IMR-90 (cell line): ENCODE data around the gene ATP6V0E2. TPM values are rescaled to one million over a fixed set of nuclear protein-coding genes. Genes with fewer than 3 reads are reported as not detected.

Experiments
- ATAC-seq: fragments of 200-7000 bp; cut with Tn5 transposase; 2 replicates; pipeline ENCODE4 v1.9.1; 2020; ENCODE audit warnings: low read depth, mild to moderate bottlenecking, moderate library complexity
- BruUV-seq: library from RNA; stranded (reverse); fragments of 400-500 nt; replicated peaks from 2 replicates; lab custom pipeline; 2021; lab: Mats Ljungman, UMichigan
- CTCF ChIA-PET: fragments of 300-600 bp; formaldehyde crosslinking; extraction: SDS; loops from one replicate; lab custom pipeline; 2021; ENCODE audit warnings: antibody characterized with exemption; lab: Yijun Ruan, JAX
- POLR2A ChIA-PET: fragments of 300-600 bp; sonication (Branson Sonifier 250); formaldehyde crosslinking; loops from one replicate; lab custom pipeline; 2022; ENCODE audit warnings: antibody characterized with exemption; ENCODE audit not compliant: unreplicated experiment; lab: Charles Lee
- DNase-seq: peaks from one replicate; pipeline ENCODE4 v3.0.0; 2013
- H2AFZ ChIP-seq: replicated peaks from 2 replicates; pipeline ENCODE3; 2013; ENCODE audit warnings: low read length, mild to moderate bottlenecking; ENCODE audit not compliant: poor library complexity
- H2AK5ac ChIP-seq: 2 replicates; pipeline ENCODE4 v1.6.1; 2013; ENCODE audit warnings: low read depth, low read length, inconsistent platforms
- H2AK9ac ChIP-seq: replicated peaks from 2 replicates; pipeline ENCODE3; 2013; ENCODE audit warnings: mild to moderate bottlenecking, low read depth, low read length, moderate library complexity; ENCODE audit not compliant: poor library complexity
- H2BK120ac ChIP-seq: 2 replicates; pipeline ENCODE4 v1.6.1; 2013; ENCODE audit warnings: low read depth, low read length, inconsistent platforms
- H2BK15ac ChIP-seq: 3 replicates; pipeline ENCODE4 v1.6.1; 2013; ENCODE audit warnings: low read depth, low read length, inconsistent platforms
- H2BK20ac ChIP-seq: 2 replicates; pipeline ENCODE4 v1.6.1; 2013; ENCODE audit warnings: low read depth, mild to moderate bottlenecking, inconsistent platforms, low read length, moderate library complexity
- H2BK5ac ChIP-seq: 2 replicates; pipeline ENCODE4 v1.6.1; 2013; ENCODE audit warnings: mild to moderate bottlenecking, low read depth, low read length, inconsistent platforms; ENCODE audit not compliant: poor library complexity, severe bottlenecking
- H3K14ac ChIP-seq: replicated peaks from 2 replicates; pipeline ENCODE4 v1.6.1; 2013; ENCODE audit warnings: low read depth, low read length, inconsistent platforms
- H3K18ac ChIP-seq: 2 replicates; pipeline ENCODE4 v1.6.1; 2013; ENCODE audit warnings: low read depth, low read length, control low read depth
- H3K23ac ChIP-seq: 2 replicates; pipeline ENCODE4 v1.6.1; 2013; ENCODE audit warnings: low read depth, low read length, inconsistent platforms
- H3K27ac ChIP-seq: 2 replicates; pipeline ENCODE4 v1.5.1; 2013; ENCODE audit warnings: mild to moderate bottlenecking, control low read depth, low read length; ENCODE audit not compliant: insufficient read depth
- H3K27me3 ChIP-seq: 2 replicates; pipeline ENCODE4 v1.6.1; 2013; ENCODE audit warnings: low read length; ENCODE audit not compliant: control insufficient read depth, insufficient read depth
- H3K36me3 ChIP-seq: 2 replicates; pipeline ENCODE4 v1.6.1; 2013; ENCODE audit warnings: low read length, mixed read lengths; ENCODE audit not compliant: control insufficient read depth, insufficient read depth
- H3K4ac ChIP-seq: 2 replicates; pipeline ENCODE4 v1.6.1; 2013; ENCODE audit warnings: low read depth, low read length, inconsistent platforms
- H3K4me1 ChIP-seq: 2 replicates; pipeline ENCODE4 v1.6.1; 2013; ENCODE audit warnings: low read length, mixed read lengths; ENCODE audit not compliant: control insufficient read depth, insufficient read depth
- H3K4me2 ChIP-seq: 2 replicates; pipeline ENCODE4 v1.6.1; 2013; ENCODE audit warnings: low read depth, mild to moderate bottlenecking, control low read depth, low read length, moderate library complexity
- H3K4me3 ChIP-seq: 2 replicates; pipeline ENCODE4 v1.5.1; 2013; ENCODE audit warnings: low read depth, mild to moderate bottlenecking, control low read depth, low read length, moderate library complexity; ENCODE audit not compliant: insufficient read depth
- H3K56ac ChIP-seq: 2 replicates; pipeline ENCODE4 v1.6.1; 2013; ENCODE audit warnings: low read length, inconsistent platforms; ENCODE audit not compliant: insufficient read depth; ENCODE audit errors: extremely low read depth
- H3K79me1 ChIP-seq, 2 experiments: 2 replicates each; pipeline ENCODE4 v1.6.1; 2013; ENCODE audit warnings: low read length in 2 of 2, inconsistent platforms in 1 of 2, low read depth in 1 of 2
- H3K9ac ChIP-seq: 2 replicates; pipeline ENCODE4 v1.6.1; 2013; ENCODE audit warnings: low read depth, low read length, control low read depth
- H3K9me1 ChIP-seq: 2 replicates; pipeline ENCODE4 v1.6.1; 2013; ENCODE audit warnings: low read length, inconsistent platforms; ENCODE audit not compliant: insufficient read depth
- H3K9me3 ChIP-seq: 2 replicates; pipeline ENCODE4 v1.6.1; 2013; ENCODE audit warnings: low read length; ENCODE audit not compliant: control insufficient read depth, insufficient read depth
- H4K20me1 ChIP-seq: 2 replicates; pipeline ENCODE4 v1.6.1; 2013; ENCODE audit warnings: low read length, inconsistent platforms; ENCODE audit not compliant: insufficient read depth
- H4K5ac ChIP-seq: 2 replicates; pipeline ENCODE4 v1.6.1; 2013; ENCODE audit warnings: mild to moderate bottlenecking, low read depth, low read length, control low read depth
- H4K8ac ChIP-seq, 2 experiments: 2 replicates each; pipeline ENCODE4 v1.6.1; 2013; ENCODE audit warnings: low read depth in 2 of 2, low read length in 2 of 2, control low read depth in 1 of 2, inconsistent platforms in 1 of 2
- H4K91ac ChIP-seq: 2 replicates; pipeline ENCODE4 v1.6.1; 2013; ENCODE audit warnings: low read depth, low read length, inconsistent platforms; ENCODE audit not compliant: insufficient read depth
- BHLHE40 ChIP-seq: fragments of 150-350 bp; IDR thresholded peaks from 2 replicates; pipeline ENCODE4 v1.6.1; 2016; ENCODE audit warnings: mild to moderate bottlenecking, low read depth, low read length
- CEBPB ChIP-seq: IDR thresholded peaks from 2 replicates; pipeline ENCODE4 v1.6.1; 2012; ENCODE audit warnings: low read depth, low read length, improper control_type of control experiment
- CHD1 ChIP-seq: IDR thresholded peaks from 2 replicates; pipeline ENCODE4 v1.6.1; 2012; ENCODE audit warnings: low read depth, low read length, improper control_type of control experiment
- FOS ChIP-seq: fragments of 150-350 bp; IDR thresholded peaks from 2 replicates; pipeline ENCODE4 v1.6.1; 2016; ENCODE audit warnings: low read depth, low read length
- MAFK ChIP-seq: IDR thresholded peaks from 2 replicates; pipeline ENCODE4 v1.6.1; 2012; ENCODE audit warnings: low read depth, low read length, improper control_type of control experiment
- MAZ ChIP-seq: IDR thresholded peaks from 2 replicates; pipeline ENCODE4 v1.6.1; 2012; ENCODE audit warnings: low read depth, mild to moderate bottlenecking, low read length, improper control_type of control experiment, moderate library complexity, borderline replicate concordance
- MXI1 ChIP-seq: IDR thresholded peaks from 2 replicates; pipeline ENCODE4 v1.6.1; 2012; ENCODE audit warnings: low read depth, mild to moderate bottlenecking, low read length, moderate library complexity, borderline replicate concordance
- NFE2L2 ChIP-seq: fragments of 150-350 bp; IDR thresholded peaks from 2 replicates; pipeline ENCODE4 v1.6.1; 2016; ENCODE audit warnings: low read depth, mild to moderate bottlenecking, low read length
- POLR2A ChIP-seq: IDR thresholded peaks from 2 replicates; pipeline ENCODE4 v1.6.1; 2012; ENCODE audit warnings: mild to moderate bottlenecking, low read depth, low read length
- RAD21 ChIP-seq: IDR thresholded peaks from 2 replicates; pipeline ENCODE4 v1.6.1; 2012; ENCODE audit warnings: low read length, improper control_type of control experiment
- RFX5 ChIP-seq: IDR thresholded peaks from 2 replicates; pipeline ENCODE4 v1.8.0; 2012; ENCODE audit warnings: low read depth, mild to moderate bottlenecking, low read length, moderate library complexity
- SMC3 ChIP-seq: fragments of 150-350 bp; IDR thresholded peaks from 2 replicates; pipeline ENCODE4 v1.6.1; 2016; ENCODE audit warnings: low read depth, mild to moderate bottlenecking, antibody characterized with exemption, low read length, moderate library complexity
- WGBS, 2 experiments: methylation state at CpG; one replicate each; pipeline versions ENCODE4 v1.1.5 to v1.1.7; 2013; ENCODE audit warnings: missing lambda C conversion rate in 2 of 2; ENCODE audit not compliant: insufficient read length in 1 of 2; ENCODE audit errors: extremely low coverage in 2 of 2; 5-methylcytosine and 5-hydroxymethylcytosine counted together
- dilution Hi-C: fragments of 300-500 bp; cut with HindIII; formaldehyde crosslinking; loops from one replicate; pipeline ENCODE4 v1.14.3; 2018; ENCODE audit warnings: low sequenced_read_pairs; ENCODE audit not compliant: unreplicated experiment
- in situ Hi-C: fragments of 300-500 bp; cut with MboI; formaldehyde crosslinking; loops from 3 replicates; pipeline ENCODE4 v1.14.3; 2019; ENCODE audit warnings: low sequenced_read_pairs, inconsistent platforms, mixed read lengths
- intact Hi-C: fragments of 100-400 bp; cut with micrococcal nuclease; formaldehyde crosslinking; loops from 2 replicates; pipeline ENCODE4 v1.10.0; 2022
- polyA plus RNA-seq, 3 experiments: library from polyadenylated mRNA; depleted of rRNA; stranded (reverse); fragments of >200 nt; gene quantifications; 2 replicates each; pipeline ENCODE4 v1.2.3, GENCODE V29; 2012; ENCODE audit warnings: low replicate concordance in 1 of 3
- total RNA-seq: library from RNA; depleted of rRNA; stranded (reverse); fragments of >200 nt; gene quantifications from 2 replicates; pipeline ENCODE4 v1.2.3, GENCODE V29; 2012
- TF ChIP-seq, protein P1 (sequence below): conservative IDR thresholded peaks from 2 replicates; pipeline ENCODE4 v1.5.1; 2012; ENCODE audit warnings: mild to moderate bottlenecking, low read depth, low read length, improper control_type of control experiment
- TF ChIP-seq, protein P2 (sequence below): fragments of 150-350 bp; IDR thresholded peaks from 2 replicates; pipeline ENCODE4 v1.6.1; 2016; ENCODE audit warnings: low read depth, mild to moderate bottlenecking, low read length, moderate library complexity, borderline replicate concordance

ATP6V0E2 gene
- total and polyA plus RNA-seq, 2 of the 4 experiments (the other 2 are of a cell fraction), result 5.7 to 30.3 TPM

DNA sequence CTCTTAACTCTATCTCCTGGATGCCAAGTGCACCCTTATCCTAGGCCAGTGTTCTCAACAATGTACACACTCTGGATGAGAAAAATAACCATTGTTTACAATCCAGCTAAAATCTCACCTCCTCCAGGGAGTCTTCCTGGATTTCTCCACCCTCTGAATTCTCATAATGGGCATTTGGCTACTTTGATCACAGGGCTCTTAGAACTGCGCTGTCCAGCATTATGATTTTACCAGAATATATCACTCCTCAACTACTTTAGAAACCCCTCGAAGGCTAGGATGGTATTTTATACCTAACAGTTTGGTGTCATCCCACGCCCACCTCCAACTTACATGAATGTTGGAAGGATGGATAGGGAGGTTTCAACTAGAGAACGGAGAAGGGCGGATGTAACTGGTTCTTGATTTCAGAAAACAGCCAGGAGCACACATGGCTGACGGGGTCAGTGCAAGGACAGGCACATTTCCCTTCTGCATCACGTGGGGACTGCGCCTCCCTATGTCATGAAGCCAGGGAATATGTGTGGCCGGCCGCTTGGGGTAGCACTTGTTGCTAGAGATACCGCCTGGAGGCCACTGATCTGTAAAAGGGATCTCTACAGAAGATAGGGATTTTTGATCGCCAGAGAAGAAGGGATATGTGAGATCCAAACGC lies 1.2 kb upstream of the ATP6V0E2 start (continued):
- TF ChIP-seq FOS (no peak), POLR2A (no peak), MAFK (no peak)

DNA sequence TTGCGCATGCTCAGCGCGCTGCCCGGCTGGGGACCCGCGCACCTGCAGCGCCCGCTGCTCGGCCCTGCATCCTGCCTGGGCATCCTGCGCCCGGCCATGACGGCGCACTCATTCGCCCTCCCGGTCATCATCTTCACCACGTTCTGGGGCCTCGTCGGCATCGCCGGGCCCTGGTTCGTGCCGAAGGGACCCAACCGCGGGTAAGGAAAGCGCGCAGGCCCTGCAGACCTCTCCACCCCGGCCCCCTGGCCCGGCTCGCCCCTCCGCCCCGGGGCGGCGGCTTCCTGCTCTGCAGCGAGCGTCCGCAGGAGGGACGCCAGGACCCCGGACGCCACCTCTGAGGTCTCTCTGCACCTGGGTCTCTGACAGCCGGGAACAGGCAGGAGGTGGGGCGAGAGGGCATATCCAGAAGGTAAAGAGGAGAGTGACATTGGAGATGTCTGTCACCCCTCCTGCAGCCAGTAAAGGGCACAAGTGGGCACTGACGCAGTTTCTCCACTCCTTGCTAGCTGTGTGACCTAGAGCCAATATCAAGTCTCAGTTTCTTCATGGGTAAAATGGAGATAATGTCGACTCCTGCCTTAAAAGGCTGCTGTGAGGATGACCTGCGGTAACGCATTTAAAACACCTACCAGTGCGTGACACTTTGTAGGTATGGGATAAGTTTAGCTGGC lies 338 bp downstream of the ATP6V0E2 start:
- no peaks in the 10 kb centered on the region for H3K9me3 ChIP-seq
- no peak overlapping the region for H2BK5ac ChIP-seq
- H4K5ac ChIP-seq, result no peak overlapping the region
- no peak overlapping the region for H3K18ac ChIP-seq
- H3K9me1 ChIP-seq, result no peaks in the 10 kb centered on the region
- in situ Hi-C loops, result loop anchor here (25.0 kb wide), 1 partner anchor 538 kb away; a partner anchor contains a TSS
- no peak overlapping the region for H3K23ac ChIP-seq
- H3K4me1 ChIP-seq, result peaks cover 3% of the 10 kb centered on the region
- no peak overlapping the region; a peak in 1 of 4 replicates for H4K8ac ChIP-seq
- H3K4me3 ChIP-seq, result peak overlapping the region; percentile 74
- H2BK20ac ChIP-seq, result no peak overlapping the region
- no peak overlapping the region for H3K56ac ChIP-seq
- no peaks in the 10 kb centered on the region for H3K27me3 ChIP-seq
- ATAC-seq (peak; percentile 28; the same call in 1 of the 2 replicates), DNase-seq (no peak)
- H4K20me1 ChIP-seq, result no peaks in the 10 kb centered on the region
- peak overlapping the region; percentile 87 for H3K4me2 ChIP-seq
- TF ChIP-seq, protein P1, sequence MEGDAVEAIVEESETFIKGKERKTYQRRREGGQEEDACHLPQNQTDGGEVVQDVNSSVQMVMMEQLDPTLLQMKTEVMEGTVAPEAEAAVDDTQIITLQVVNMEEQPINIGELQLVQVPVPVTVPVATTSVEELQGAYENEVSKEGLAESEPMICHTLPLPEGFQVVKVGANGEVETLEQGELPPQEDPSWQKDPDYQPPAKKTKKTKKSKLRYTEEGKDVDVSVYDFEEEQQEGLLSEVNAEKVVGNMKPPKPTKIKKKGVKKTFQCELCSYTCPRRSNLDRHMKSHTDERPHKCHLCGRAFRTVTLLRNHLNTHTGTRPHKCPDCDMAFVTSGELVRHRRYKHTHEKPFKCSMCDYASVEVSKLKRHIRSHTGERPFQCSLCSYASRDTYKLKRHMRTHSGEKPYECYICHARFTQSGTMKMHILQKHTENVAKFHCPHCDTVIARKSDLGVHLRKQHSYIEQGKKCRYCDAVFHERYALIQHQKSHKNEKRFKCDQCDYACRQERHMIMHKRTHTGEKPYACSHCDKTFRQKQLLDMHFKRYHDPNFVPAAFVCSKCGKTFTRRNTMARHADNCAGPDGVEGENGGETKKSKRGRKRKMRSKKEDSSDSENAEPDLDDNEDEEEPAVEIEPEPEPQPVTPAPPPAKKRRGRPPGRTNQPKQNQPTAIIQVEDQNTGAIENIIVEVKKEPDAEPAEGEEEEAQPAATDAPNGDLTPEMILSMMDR, result no peak
- TF ChIP-seq MXI1, result no peak
- TF ChIP-seq NFE2L2, result no peak
- no peak for TF ChIP-seq RAD21
- TF ChIP-seq CHD1, result no peak
- TF ChIP-seq CEBPB, result no peak
- no peak for TF ChIP-seq BHLHE40
- TF ChIP-seq MAFK, result no peak
- TF ChIP-seq, protein P2, sequence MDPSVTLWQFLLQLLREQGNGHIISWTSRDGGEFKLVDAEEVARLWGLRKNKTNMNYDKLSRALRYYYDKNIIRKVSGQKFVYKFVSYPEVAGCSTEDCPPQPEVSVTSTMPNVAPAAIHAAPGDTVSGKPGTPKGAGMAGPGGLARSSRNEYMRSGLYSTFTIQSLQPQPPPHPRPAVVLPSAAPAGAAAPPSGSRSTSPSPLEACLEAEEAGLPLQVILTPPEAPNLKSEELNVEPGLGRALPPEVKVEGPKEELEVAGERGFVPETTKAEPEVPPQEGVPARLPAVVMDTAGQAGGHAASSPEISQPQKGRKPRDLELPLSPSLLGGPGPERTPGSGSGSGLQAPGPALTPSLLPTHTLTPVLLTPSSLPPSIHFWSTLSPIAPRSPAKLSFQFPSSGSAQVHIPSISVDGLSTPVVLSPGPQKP, result no peak
- no peak for TF ChIP-seq MAZ
- TF ChIP-seq SMC3, result no peak
- no peak for TF ChIP-seq RFX5
- CTCF ChIA-PET, result no interaction called here
- H3K9ac ChIP-seq, result 0 out of 2 replicates have a peak overlapping the region, but pooled peaks have one; percentile 32
- H3K36me3 ChIP-seq, result no peaks in the 10 kb centered on the region
- POLR2A ChIA-PET, result no interaction called here
- intact Hi-C loops, result loop anchor here (2.0 kb wide), 1 partner anchor 35 kb away; the partner anchor contains the start of gene ZNF862
- no peak overlapping the region for H3K27ac ChIP-seq
- no peak overlapping the region for H3K14ac ChIP-seq
- H2AFZ ChIP-seq, result peak overlapping the region; percentile 98
- peaks cover 0 to 6% of the 10 kb centered on the region in 2 experiments; a peak in 1 of 4 replicates for H3K79me1 ChIP-seq
- no TSS peak for BruUV-seq
- no peak overlapping the region for H2AK5ac ChIP-seq
- no peak overlapping the region for H3K4ac ChIP-seq
- H2BK120ac ChIP-seq, result no peak overlapping the region
- H4K91ac ChIP-seq, result no peak overlapping the region
- dilution Hi-C loops, result no loop called here
- H2AK9ac ChIP-seq, result peak overlapping the region; percentile 20
- WGBS, 2 experiments, result 0% methylated on average over 29 of the region's 46 CpGs; no CpG with 5 or more reads in 1 of the 2 experiments
- no peak overlapping the region for H2BK15ac ChIP-seq
